ENCODE measurements around the gene ADSS2.
"Not testable (repeated sequence)": the region's sequence is repeated elsewhere in the genome, so short reads cannot be mapped to it uniquely, and the experiment has no call there.

The ADSS2 gene

DNA sequence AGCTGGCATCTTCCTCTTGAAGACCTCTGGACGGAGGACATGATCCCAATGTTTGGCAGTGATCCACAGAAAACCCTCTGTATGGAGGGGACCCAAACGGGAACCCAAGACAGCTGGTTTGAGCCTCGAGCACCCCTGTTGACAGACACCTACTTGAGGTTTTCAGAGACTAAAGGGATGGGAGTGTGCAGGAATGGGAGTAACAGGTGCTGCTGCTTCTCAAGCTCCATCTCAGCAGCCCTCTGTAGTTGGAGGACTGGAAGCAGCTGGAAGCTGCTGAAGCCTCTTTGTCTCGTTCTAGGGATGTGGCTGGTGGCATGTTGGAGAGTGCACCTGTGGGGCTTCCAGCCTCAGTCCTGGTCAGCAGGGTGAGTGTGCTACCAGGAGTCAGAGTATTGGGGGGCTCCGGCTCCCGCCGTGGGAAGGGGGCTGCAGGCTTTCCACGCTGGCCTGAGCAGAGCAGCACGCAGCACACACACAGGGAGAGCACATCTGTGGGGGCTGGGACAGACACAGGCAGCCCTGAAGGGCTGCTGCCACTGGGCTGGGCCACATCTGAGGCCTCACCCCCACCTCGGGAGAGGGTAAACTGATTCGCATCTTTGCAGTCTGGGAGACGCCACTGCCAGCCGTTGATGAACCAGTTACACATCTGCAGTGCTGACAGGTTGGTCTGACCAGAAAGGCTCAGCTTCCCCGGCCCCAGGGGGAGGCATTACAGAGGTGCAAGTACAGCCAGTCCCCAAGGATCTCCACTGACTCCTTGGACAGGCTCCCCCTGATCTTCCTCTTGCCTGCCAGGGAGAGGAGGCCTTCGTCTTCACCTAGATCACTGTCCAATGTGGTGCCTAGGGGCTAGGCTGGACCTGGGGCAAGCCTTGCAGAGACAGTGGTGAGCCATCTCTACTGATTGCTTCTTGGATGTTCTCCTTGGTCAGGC lies 56.6 kb downstream of the ADSS2 start:
- DNase-seq: no peak

DNA sequence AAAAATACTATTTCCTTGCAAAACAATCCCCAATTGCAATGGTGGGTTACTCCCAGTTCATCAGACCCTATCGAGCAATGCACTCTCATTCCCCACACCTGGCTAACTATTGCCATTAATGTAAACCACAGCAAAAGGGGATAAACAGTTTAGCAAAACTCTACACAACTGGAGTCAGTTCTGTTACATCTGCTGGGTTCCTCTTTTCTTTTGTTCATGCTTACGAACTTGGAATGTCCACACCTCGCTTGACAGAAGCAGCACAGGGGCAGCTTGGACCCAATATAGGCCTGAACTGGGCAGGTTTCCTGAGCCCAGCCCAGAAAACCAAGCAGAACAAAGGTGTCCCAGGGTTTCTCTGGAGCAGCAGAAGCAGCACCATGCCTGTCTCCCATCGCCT lies 57.4 kb downstream of the ADSS2 start:
- DNase-seq: no peak

DNA sequence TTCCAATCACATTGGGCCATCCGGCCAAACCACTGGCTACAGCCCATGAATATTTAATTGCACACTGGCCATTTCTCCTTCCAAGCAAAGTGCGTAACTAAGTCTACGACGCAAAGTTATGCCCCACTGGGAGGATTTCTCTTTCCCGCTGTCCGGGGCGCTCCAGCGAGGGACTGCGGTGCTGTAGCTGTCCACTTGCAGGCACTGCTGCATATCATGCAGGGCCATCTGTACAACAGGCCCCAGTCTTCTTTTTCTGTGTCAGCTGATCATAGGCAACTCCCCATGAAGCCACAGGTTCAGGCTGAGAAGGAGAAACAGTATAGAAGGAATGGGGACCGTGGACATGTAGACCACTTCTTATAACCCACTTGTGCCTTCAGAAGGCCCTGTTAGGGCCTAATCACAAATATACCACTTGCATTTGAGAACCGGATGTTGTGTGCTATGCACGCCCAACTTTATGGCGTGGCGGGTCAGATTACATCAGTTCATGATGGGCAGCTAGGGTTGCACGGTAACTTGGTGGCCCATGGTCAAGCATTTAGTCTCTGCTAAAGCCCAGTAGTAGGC lies 58.0 kb downstream of the ADSS2 start:
- no peak for DNase-seq

DNA sequence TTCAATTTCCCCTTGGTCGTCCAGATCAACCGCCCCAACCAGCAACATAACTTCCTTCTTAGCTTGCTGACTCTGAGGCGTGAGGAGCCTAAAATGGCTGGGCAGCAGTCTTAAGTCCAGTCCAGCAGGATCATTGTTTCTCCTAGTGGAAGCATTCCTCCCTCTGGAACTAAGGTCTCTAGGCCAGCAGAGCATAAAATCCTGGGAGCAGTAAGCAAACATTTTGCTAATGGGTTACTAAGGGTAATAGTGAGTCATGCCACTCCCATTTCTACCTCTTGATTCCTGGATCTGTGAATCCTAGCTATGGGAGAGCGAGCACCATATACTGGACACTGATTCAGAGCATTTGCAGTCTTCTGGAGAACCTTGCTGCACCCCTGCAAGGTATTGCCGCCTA lies 59.9 kb downstream of the ADSS2 start:
- no peak for DNase-seq

DNA sequence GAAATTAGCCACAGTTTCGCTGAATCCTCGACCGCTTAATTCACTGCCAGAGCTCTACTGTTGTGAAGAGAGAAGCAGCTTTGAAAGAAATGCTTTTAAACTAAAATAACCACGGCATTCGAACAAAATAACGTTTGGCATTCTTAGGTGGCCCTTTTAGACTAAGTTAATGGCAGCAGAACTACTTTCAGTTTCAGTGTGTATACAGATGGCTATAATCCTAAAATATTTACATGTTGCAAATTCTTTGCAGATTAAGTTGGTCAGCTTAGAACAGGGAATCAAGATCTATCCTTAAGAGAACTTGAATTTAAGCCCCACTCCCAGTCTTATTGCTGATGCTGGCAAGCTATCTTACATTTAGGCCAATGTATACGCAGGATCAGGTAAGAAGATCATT lies 62.7 kb downstream of the ADSS2 start:
- DNase-seq: no peak

DNA sequence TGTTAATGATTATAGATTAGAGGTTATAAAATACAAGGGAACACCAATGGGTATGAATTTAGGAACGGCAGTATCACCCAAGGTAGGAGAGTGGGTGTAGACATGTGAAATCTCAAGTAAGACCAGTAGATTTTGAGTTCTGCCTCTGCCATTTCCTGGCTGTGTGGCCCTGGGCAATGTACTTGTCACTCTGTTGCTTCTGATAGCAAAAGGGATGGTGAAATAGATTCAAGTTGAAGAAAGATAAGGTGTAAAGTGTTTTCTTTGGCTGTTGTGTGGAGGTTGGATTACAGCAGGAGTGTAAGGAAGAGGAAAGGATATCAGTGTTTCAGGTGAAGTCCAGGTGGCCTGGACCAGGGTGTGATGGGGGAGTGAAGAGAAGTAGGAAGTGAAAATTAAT lies 64.3 kb downstream of the ADSS2 start:
- no peak for DNase-seq

DNA sequence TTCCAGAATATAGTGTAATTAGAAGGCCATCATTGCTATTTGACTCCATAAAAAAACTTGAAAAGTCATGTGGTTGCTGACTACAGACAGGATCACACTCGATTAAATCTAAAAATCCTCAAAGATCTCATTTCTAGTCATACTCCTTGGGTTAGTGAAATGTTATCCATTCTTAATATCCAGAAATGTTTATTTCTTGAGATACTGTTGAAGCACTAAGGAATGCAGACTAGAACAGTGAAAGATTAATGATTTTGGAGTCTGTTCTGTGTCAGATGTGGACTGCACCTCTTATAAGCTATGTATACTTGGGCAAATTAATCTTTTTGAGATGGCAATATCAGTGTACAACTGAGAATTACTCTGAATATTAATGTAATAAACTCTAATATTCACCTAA lies 65.1 kb downstream of the ADSS2 start:
- no peak for DNase-seq

DNA sequence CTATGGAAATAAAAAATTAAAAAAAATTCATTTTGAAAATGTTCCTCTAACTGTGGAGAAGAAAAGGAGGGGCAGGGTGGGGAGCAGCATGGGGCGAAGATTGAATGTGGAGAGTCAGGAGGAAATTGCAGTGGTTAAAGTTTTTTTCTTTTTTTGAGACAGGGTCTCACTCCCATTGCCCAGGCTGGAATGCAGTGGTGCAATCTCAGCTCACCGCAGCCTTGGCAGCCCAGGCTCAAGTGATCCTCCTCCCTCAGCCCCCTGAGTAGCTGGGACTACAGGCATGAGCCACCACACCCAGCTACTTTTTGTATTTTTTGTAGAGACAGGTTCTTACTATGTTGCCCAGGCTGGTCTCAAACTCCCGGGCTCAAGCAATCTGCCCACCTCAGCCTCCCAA lies 67.6 kb downstream of the ADSS2 start:
- no peak for DNase-seq

DNA sequence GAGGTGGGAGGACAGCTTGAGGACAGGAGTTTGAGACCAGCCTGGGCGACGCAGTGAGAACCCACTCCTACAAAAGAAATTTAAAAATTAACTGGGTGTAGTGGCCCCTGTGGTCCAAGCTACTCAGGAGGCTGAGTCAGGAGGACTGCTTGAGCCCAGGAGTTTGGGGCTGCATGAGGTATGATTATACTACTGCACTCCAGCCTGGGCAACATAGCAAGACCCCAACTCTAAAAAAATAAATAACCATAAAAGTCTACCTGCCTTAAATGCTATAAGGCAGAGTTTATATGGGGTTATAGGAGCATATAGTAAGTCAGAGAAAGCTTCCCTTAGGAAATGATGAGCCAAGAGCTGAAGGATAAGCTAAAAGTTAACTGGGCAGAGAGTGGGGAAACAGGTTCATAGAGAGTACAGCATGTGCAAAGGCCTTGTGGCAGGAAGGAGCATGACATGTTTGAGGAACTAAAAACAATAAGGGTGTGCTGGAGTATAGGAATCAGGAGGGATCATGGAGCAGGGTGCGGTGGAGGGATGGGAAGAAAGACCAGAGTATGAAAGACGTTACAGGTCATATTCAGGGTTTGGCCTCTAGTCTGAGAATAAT lies 68.3 kb downstream of the ADSS2 start:
- DNase-seq: no peak

DNA sequence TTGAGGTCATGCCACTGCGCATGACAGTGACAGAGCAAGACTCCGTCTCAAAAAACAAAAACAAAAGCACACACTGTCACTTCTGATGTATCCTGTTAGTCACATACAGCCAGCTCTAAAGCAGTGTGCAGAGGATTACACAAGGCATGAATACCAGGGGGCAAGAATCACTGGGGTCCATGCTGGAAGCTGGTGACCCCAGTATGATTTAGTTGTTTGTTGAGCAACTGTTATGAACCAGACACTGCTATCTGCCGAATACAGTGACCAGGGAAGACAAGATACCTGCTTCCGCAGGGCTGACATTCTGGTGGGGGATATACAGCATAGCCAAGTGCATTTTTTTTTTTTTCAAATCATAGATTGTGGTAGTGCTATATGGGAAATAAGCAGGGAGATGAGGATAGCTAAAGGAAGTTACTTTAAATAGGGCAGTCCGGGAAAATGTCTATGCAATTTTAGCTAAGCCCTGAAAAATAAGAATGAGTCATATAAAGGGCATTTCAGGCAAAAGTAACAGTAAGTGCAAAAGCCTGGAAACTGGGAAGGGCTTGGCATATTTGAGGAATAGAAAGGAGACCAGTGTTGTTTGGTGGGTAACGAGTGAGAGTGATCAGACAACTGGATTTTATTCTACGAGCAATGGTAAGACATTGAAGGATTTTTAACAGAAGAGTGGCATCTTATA lies 69.7 kb downstream of the ADSS2 start:
- DNase-seq: no peak

DNA sequence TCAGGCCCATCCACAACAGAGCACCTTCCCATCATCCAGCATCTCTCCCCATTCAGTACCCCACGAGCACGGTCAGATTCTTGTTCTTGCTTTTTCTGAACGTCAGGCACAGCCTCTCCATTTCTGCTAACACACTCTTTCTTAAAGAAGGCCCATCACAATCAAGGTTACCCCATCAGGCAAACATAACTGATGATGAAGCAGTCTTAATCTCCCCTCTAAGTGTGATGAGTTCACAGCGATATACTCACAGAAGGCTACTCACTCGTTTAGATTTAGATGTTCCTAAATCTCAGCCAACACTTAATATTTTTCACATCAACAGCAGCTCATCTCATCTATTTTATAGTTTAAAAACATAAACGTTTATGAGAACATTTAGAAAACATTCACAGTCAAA lies 75.6 kb downstream of the ADSS2 start:
- DNase-seq: no peak

DNA sequence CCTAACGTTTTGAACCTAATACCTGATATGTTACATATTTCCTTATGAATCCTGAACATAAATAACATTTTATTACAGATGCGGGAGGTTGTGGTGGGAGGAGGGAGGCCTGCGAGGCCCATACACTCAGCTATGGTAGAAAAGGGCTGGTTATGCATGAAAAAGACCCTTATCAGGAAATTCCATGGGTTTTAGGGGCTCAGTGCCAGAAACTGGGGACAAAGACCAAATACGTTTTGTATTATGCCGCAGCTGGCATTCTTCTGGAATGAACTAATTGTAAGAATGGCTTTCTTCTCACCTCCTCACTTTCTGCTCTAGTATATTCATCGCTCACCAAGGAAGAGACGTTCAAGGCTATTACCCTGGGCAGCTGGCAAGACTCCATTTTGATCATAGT lies 76.7 kb downstream of the ADSS2 start:
- no peak for DNase-seq

DNA sequence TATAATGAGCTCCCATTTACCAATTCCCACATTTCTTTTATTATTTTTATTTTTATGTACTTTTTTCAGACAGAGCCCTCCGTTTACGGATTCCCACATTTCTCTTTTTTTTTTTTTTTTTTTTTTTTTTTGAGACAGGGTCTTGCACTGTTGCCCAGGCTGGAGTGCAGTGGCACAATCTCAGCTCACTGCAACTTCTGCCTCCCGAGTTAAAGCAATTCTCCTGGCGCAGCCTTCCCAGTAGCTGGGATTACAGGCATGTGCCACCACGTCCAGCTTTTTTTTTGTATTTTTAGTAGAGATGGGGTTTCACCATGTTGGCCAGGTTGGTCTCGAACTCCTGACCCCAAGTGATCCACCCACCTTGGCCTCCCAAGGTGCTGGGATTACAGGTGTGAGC lies 77.2 kb downstream of the ADSS2 start:
- not testable (repeated sequence) for DNase-seq

DNA sequence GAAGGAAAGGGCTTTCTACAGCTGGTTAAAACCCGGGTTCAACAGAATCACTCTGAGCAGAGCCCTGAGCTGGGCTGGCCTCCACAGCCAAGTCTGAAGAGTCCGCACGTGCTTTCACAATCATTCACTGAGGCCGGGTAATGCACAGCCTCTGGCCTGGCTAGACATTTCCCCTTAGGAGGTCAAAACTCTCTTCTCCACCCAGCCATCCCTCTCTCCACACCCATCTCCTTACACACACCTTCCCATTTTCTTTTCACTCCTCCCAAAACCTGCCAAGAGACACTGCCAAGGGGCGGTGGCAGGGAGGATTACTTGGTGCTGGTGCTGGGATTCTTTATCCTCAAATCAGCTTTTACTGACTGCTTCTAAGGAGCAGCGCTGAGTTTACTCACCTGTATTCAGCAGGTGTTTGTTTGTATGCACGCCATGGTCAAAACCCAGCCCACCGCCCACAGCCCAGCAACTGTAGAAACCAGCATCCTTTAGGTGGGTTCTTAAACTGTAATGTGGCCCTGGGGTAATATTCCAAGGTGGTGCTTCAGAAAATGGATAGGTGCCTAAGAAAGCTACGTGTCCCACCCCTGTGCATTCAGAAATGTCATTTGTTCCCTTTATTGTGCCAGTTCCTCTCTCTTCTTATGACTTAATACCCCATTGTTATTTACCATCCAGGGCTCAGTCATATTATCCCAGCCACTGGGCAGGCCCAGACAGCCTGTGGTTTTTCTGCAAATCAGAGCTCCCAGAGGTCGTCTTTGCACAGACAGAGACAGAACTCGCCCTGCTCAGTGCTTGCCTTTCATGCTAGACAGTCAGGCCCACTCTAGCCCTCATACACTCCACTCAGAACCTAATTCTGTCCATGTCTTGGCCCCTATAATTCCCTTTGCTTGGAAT lies 80.2 kb downstream of the ADSS2 start:
- DNase-seq: no peak

DNA sequence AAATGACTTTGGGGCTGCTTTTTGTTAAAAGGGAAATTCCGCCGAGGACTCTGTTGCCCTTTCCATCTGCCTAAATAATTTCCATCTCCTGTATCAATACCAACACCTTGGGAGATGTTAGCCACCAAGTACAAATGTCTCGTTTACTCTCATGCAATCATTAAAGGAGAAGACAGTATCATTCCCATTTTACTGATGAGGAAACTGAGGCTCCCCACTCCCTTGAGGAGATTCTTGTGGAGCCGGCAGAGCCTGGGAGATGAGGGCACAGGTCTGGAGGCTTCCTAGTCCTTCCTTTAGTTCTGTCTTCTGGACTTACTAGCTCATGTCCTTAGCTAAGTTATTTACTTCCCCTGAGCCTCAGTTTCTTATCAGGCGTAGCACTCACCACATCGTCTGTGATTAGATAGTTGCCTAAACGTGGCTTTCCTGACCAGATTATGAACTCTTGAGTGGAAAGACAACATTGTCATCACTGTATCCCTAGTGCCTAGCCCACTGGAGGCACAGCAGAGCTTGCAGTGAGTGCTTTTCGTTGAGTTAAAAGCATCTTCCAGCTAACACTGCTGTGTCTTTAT lies 81.6 kb downstream of the ADSS2 start:
- no peak for DNase-seq

DNA sequence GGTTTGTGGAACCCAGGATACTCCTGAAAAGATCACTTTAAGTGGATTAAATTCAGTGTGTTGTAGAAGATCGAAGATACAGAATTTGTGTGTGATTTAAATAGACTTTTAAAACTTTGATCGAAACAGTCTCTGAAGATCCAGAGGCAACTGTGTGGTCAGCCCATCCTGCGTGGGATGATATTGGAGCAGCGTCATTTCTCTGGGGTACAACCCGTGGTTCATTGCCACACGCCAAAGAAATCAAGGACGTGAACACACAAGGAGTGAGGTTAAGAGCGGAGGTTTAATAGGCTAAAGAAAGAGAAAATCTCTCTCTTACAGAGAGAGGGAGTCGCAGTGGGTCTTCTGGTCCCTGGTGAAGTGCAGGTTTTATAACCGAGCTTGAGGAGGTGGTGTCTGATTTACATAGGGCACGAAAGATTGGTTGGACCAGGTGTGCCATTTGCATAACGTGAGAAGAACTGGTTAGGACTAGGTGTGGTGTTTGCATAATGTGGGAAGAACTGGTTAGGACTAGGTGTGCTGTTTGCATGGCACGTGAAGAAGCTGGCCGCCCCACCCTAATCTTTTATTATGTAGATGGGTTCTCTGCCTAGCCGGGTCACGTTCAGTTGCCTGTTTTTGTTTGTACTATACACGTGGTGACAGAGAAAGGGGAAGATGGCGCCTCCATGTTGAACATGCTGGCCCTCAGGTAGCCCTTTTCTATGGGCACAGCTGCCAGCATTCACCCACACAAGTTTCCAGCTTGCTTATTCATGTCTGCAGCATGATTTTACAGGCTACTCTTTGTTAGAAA lies 82.3 kb downstream of the ADSS2 start:
- DNase-seq: no peak

DNA sequence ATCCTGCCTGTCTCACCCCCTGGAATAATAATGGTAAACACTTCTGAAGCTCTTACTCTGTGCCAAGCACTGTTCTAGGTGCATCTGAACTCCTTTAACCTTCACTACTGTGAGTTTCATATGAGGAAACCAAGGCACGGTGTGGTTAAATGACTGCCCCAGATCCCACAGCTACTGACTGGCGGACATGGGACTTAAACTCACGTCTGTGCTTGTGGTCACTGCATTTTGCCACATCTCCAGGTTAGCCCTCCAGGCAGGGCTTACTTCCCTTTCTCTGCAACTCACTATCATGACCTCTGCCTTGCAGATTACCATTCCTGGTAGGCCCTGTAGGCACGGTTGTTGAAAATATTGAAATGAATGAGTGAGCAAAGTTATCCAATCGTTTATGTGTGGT lies 83.4 kb downstream of the ADSS2 start:
- DNase-seq: no peak

DNA sequence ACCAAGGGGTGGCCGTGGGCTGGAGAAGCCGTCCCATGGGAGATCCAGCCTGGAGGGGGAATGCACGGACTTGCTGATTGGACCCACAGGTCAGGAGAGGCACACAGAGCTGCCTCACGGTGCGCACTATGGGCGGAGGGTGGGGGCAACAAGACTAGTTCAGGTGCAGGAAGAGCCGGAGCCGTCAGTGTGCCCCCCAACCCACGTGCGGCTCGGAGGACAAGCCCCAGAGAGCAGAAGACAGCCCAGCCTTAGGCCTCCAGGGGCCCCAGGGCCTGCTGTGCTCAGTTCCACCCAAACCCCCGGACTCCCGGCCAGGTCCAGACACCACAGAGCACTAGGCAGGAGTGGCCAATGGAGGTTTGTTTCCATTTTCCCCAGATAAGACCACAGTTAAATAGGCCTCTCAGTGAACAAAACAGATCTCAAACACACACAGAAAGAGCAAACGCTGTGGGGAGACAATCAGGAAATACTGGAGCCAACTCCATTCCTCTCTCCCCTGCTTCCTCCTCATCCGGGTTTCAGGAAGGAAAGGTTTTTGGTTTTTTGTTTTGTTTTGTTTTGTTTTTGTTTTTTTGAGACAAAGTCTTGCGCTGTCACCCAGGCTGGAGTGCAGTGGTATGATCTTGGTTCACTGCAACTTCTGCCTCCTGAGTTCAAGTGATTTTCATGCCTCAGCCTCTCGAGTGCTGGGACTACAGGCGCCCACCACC lies 84.2 kb downstream of the ADSS2 start:
- DNase-seq: no peak

DNA sequence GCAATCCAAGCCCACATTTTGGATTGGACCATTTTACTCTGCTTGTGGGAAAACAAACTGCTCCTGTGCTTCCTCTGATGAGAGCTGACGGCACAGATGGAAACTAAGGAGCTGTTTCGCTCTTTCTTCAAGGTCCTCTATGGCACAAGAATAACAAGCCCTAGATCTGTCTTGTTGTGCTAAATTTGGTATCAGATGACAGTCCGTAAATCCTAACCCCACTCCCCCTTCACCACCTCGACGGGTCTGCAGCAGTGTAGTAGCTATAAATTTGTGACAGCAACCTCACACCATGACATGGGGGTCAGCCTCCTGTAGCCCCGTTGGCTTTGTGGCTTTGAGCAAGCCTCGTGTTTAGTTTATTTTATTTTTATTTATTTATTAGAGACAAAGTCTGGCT lies 85.9 kb downstream of the ADSS2 start:
- no peak for DNase-seq

DNA sequence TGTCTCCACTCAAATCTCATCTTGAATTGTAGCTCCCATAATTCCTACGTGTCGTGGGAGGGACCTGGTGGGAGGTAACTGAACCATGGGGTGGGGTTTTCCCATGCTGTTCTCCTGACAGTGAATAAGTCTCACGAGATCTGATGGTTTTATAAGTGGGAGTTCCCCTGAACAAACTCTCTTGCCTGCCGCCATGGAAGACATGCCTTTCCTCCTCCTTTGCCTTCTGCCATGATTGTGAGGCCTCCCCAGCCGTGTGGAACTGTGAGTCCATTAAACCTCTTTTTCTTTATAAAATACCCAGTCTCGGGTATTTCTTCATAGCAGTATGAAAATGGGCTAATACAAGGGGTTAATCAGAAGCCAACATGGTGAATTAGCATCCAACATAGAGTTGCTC lies 86.4 kb downstream of the ADSS2 start:
- DNase-seq: not testable (repeated sequence)

DNA sequence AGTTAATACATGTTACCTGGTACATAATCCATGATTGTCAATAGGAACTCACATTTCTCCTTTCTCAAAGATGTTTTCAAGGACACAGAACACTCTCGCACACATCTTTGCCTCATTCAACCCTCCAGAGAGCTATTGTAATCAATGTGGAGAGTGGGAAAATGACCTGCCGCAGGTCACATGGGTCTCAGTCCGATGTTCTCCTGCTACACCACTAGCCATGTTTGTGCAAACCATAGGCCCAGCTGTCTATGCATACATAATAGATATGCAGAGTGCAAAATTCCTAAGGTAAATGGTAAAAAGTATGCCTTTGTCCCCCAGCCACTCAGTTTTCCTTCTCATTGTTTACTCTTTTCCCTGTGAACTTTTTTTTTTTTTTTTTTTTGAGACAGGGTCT lies 89.2 kb downstream of the ADSS2 start:
- DNase-seq: no peak

Data from NCI-H1092 treated with DMSO at 0.1 percent for 48 hours (cell line).